GM21723 (cell line): ENCODE data around the gene CCL19.

Experiments used
- ATAC-seq: cut with Tn5 transposase; IDR thresholded peaks from one replicate; pipeline ENCODE4 v1.9.1; 2021; ENCODE audit warnings: mild to moderate bottlenecking, moderate library complexity; ENCODE audit not compliant: unreplicated experiment

CCL19 gene

DNA sequence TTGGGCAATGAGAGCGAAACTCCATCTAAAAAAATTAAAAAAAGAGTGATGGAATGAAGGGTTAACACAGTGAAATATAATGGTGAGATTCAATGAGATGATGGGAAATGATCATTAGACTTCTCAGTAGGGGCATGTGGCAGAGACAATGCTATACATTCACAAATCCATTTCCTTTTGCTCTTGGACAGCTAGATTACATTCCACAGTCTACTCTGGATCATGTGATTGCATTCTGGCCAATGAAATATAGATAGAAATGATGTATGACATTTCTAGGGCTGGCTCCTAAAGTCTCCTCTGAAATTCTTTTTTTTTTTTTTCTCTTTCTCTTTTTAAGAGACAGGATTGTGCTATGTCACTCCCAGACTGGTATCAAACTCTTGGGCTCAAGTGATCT, 48.4 kb downstream of the CCL19 start:
- ATAC-seq: no peak
